ENCODE measurements around the gene ERRFI1.

The ERRFI1 gene

DNA sequence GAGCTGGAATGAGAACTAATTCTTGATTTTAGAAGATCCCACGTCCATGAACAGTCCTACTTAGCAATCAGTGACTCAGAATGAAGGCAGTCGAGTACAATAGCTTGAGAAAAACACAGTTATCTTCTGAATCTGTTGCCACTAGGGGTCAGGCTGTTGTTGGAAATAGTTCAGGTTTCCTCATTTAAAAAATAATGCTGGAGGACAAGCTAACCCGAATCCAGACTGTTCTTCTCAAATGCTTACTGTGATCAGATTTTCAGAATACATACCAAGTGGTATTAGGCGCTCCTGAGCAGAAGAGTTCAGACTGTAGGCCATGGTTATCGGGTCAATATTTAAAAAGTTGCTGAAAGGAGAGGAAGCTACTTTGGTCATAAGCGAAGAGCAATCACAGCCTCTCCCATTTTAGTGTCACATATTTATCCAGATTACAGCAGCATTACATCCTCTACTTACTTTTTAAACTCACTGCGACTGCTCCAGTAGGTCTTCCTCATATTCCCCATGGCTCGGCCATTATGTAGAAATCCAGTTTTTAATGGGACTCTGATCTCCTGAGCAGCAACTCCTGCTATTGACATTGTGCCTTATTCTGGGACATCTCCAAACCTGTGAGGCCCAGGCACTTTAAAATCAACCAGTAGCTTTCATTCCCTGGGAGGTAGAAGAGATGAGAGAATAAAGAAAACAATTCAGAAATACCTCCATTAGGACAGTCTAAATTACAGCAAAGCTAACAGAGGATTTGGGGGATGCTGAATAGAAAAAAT lies 10.9 kb downstream of the ERRFI1 start:
- TF ChIP-seq, protein P1, sequence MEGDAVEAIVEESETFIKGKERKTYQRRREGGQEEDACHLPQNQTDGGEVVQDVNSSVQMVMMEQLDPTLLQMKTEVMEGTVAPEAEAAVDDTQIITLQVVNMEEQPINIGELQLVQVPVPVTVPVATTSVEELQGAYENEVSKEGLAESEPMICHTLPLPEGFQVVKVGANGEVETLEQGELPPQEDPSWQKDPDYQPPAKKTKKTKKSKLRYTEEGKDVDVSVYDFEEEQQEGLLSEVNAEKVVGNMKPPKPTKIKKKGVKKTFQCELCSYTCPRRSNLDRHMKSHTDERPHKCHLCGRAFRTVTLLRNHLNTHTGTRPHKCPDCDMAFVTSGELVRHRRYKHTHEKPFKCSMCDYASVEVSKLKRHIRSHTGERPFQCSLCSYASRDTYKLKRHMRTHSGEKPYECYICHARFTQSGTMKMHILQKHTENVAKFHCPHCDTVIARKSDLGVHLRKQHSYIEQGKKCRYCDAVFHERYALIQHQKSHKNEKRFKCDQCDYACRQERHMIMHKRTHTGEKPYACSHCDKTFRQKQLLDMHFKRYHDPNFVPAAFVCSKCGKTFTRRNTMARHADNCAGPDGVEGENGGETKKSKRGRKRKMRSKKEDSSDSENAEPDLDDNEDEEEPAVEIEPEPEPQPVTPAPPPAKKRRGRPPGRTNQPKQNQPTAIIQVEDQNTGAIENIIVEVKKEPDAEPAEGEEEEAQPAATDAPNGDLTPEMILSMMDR (IDR thresholded peaks at IDR 0.05; ENCODE audit: control insufficient read depth, insufficient read depth, low read depth, low read length, missing control alignments) = peak; percentile 64
- DNase-seq (ENCODE audit: low read depth) = peak; percentile 75

DNA sequence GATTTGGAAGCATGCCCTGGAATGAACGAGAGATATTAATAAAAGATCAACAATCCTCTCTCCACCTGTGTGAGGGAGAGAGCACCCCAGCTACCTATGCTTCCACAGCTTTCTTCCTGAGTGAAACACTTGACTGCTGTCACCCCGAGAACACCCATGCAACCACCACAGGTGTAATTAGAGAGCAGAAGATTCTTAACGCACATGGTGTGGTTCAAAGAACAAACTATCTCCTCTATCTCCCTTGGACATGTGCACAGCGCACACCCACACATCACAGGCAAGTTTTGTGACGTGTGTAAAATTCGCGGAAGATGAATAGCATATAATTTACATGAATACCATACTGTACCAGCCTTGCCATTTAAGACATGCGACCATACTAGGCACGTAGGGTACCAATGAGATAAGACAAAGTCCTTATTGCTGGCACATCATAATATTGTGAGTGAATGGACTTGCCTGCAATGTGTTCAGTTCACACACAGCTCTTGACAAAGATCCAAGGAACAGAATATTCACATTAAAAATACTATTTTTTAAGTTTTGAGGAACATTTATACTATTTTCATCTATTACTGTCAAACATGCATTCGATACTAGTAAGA lies 11.6 kb downstream of the ERRFI1 start:
- TF ChIP-seq, protein P1 (IDR thresholded peaks at IDR 0.05; ENCODE audit: control insufficient read depth, insufficient read depth, low read depth, low read length, missing control alignments) = no peak
- H3K4me3 ChIP-seq (ENCODE audit: control insufficient read depth, low read depth, low read length) = no peak overlapping the region
- no peak for DNase-seq (ENCODE audit: low read depth)

More for the DNA sequence above, 10.9 kb downstream of the ERRFI1 start:
- H3K4me3 ChIP-seq (ENCODE audit: control insufficient read depth, low read depth, low read length) = no peak overlapping the region

GRCh38 chr1:8013800-8014199 lies 12.3 kb downstream of the ERRFI1 start:
- no peak for DNase-seq (ENCODE audit: low read depth)
- no peak overlapping the region for H3K4me3 ChIP-seq (ENCODE audit: control insufficient read depth, low read depth, low read length)
- TF ChIP-seq, protein P1 (IDR thresholded peaks at IDR 0.05; ENCODE audit: control insufficient read depth, insufficient read depth, low read depth, low read length, missing control alignments) = no peak

- TF ChIP-seq, protein P1 (IDR thresholded peaks at IDR 0.05; ENCODE audit: control insufficient read depth, insufficient read depth, low read depth, low read length, missing control alignments) = no peak
- no peak for DNase-seq (ENCODE audit: low read depth)
- H3K4me3 ChIP-seq (ENCODE audit: control insufficient read depth, low read depth, low read length) = no peak overlapping the region
Measured at GRCh38 chr1:8013399-8013798, 12.7 kb downstream of the ERRFI1 start.

DNA sequence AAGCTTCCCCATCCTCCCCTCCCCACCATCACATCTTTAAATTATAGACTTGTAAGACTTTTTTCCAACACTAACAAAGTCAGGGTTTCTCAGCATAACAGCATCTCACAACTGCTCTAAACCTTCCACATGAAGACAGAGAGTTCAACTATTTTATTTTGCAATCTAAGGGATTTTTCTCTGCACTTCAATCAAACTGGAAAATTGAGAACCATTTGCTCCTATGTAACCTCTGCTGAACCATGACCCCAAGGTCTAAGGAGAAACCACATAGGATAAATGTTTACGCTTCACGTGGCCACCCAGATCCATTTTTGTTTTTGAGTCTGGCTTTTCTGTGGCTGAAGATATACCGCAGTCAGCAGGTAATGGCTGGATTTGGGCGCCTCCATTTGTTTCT lies 13.2 kb downstream of the ERRFI1 start:
- no peak for DNase-seq (ENCODE audit: low read depth)
- H3K4me3 ChIP-seq (ENCODE audit: control insufficient read depth, low read depth, low read length) = no peak overlapping the region
- TF ChIP-seq, protein P1 (IDR thresholded peaks at IDR 0.05; ENCODE audit: control insufficient read depth, insufficient read depth, low read depth, low read length, missing control alignments) = no peak

GRCh38 chr1:8011923-8012858 lies 13.9 kb downstream of the ERRFI1 start:
- TF ChIP-seq, protein P1 (IDR thresholded peaks at IDR 0.05; ENCODE audit: control insufficient read depth, insufficient read depth, low read depth, low read length, missing control alignments) = no peak
- H3K4me3 ChIP-seq (ENCODE audit: control insufficient read depth, low read depth, low read length) = no peak overlapping the region
- DNase-seq (ENCODE audit: low read depth) = no peak
